ENCODE measurements around the gene ABCA12. TPM values are rescaled to one million over a fixed set of nuclear protein-coding genes. Genes with fewer than 3 reads are reported as not detected.

Gene ABCA12
- total and polyA plus RNA-seq, 2 of the 8 experiments (the other 6 are each of a cell fraction or from before 2014, with no cell fraction given): not detected

GRCh38 chr2:214889301-214889700 lies 249.1 kb downstream of the ABCA12 start (continued):
- TF ChIP-seq CHD7 (IDR thresholded peaks at IDR 0.05; ENCODE audit: insufficient replicate concordance, low read length) (no peak), HDAC6 (IDR thresholded peaks at IDR 0.05; ENCODE audit: low read depth, low read length) (no peak), EP300 (IDR thresholded peaks at IDR 0.05; ENCODE audit: borderline replicate concordance in 1 of 2, low read depth in 2 of 2, low read length in 2 of 2) (no peak), EZH2 (IDR thresholded peaks at IDR 0.05; ENCODE audit: low read depth, low read length, severe bottlenecking) (no peak), RFX5 (IDR thresholded peaks at IDR 0.05; ENCODE audit: borderline replicate concordance, low read depth, low read length) (no peak), CBX5 (IDR thresholded peaks at IDR 0.05; ENCODE audit: low read depth, low read length) (no peak)
